Heart left ventricle (tissue), 13 donors: ENCODE measurements around the gene C11orf58.

Experiments used
- POLR2A ChIP-seq, 2 donors: fragments of 450-650 bp; IDR thresholded peaks; one replicate each; pipeline ENCODE4 v1.6.1; 2017; ENCODE audit warnings: antibody characterized with exemption in 2 of 2, mild to moderate bottlenecking in 2 of 2, moderate library complexity in 2 of 2
- TF ChIP-seq, protein P1 (sequence below), 12 donors: fragments of 200-600 bp; sonication (generic) in 4 of 12; IDR thresholded peaks; one replicate each; pipeline versions ENCODE4 v1.5.0 to v1.8.0; 2018 to 2022; ENCODE audit warnings: antibody characterized with exemption in 12 of 12, mild to moderate bottlenecking in 5 of 12
- donor health status: ischemic (EF 13 %, LVEDD 7.1; RV severe dilation, severe dysfunction).
- donor health status: DM: no; HTN: yes; CAD: no.
- donor health status: DM: no; HTN: no; CAD: no.
- donor health status: ischemic (EF 25% LVEDD 6.9; RV normal size, moderate dysfunction).
- donor health status: ischemic (EF 25% LVEDD 5.7; RV mildly dilated, moderate dysfunction).
- donor health status: ischemic (EF 35%, LVEDD 5.7; RV mildly dilated, moderate dysfunction).
- donor health status: nonischemic (EF 11% LVEDD 7.7; RV severe dilation, severe dysfunction).
- donor health status: DM: yes; HTN: yes; CAD: no.
- donor health status: PGD.
- donor health status: ischemic (EF 29% LVEDD 5.4; RV normal size, mild dysfunction).
- donor health status: nonischemic (EF 23%, LVEDD 6.1; RV moderate dilation, normal function).

DNA sequence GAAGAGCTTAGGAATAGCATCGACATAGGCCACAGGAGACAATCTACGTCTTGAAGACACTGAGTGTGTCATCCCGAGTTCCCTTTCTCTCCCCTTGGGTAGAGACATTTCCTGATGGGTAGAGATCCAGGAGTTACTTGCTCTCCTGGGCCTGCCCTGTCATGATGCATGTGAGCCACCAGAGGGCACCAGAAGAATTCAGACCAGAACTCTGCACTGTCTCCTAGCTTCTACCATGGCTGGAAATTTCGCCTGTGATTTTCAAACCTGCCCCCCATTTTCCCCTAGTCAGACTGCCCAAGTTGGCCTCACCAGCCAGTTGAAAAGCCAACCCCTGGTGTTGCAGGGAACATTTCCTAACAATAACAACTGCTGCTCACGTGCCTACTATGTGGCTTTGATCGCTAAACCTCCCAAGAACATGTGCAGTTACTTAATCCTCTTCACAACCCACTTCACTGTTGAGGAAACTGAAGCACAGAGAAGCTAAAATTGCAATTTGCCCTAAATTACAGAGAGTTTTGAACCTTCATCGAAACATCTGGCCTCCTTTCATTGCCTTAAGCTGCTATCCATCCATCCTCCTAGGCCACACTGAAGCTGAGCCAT is 47.2 kb downstream of the C11orf58 start:
- no peak for TF ChIP-seq POLR2A (IDR thresholded peaks at IDR 0.05)
- TF ChIP-seq, protein P1, sequence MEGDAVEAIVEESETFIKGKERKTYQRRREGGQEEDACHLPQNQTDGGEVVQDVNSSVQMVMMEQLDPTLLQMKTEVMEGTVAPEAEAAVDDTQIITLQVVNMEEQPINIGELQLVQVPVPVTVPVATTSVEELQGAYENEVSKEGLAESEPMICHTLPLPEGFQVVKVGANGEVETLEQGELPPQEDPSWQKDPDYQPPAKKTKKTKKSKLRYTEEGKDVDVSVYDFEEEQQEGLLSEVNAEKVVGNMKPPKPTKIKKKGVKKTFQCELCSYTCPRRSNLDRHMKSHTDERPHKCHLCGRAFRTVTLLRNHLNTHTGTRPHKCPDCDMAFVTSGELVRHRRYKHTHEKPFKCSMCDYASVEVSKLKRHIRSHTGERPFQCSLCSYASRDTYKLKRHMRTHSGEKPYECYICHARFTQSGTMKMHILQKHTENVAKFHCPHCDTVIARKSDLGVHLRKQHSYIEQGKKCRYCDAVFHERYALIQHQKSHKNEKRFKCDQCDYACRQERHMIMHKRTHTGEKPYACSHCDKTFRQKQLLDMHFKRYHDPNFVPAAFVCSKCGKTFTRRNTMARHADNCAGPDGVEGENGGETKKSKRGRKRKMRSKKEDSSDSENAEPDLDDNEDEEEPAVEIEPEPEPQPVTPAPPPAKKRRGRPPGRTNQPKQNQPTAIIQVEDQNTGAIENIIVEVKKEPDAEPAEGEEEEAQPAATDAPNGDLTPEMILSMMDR (IDR thresholded peaks at IDR 0.05): peak; percentile 80 to 97 (median 88)
